Stomach smooth muscle (tissue), 2 donors: ENCODE results near the gene ARID4B.
A peak's percentile ranks its signal among the peaks of the same experiment; 100 is the strongest.

Source experiments
- H3K27ac ChIP-seq: one replicate; pipeline ENCODE4 v1.7.0; 2013; ENCODE audit warnings: mild to moderate bottlenecking, low read length, inconsistent platforms
- H3K27me3 ChIP-seq, 2 donors: one replicate each; pipeline ENCODE4 v1.7.0; 2013; ENCODE audit warnings: low read length in 2 of 2; ENCODE audit not compliant: insufficient read depth in 2 of 2, control insufficient read depth in 1 of 2
- H3K36me3 ChIP-seq, 2 donors: one replicate each; pipeline ENCODE4 v1.7.0; 2013; ENCODE audit warnings: low read length in 2 of 2; ENCODE audit not compliant: control insufficient read depth in 2 of 2, insufficient read depth in 2 of 2
- H3K4me1 ChIP-seq: one replicate; pipeline ENCODE4 v1.7.0; 2013; ENCODE audit warnings: low read length; ENCODE audit not compliant: control insufficient read depth, insufficient read depth
- H3K4me3 ChIP-seq, 2 donors: one replicate each; pipeline ENCODE4 v1.7.0; 2013; ENCODE audit warnings: low read length in 2 of 2
- H3K9ac ChIP-seq, 2 donors: one replicate each; pipeline ENCODE4 v1.7.0; 2013; ENCODE audit warnings: low read length in 2 of 2, mild to moderate bottlenecking in 1 of 2
- H3K9me3 ChIP-seq, 2 donors: one replicate each; pipeline ENCODE4 v1.7.0; 2013; ENCODE audit warnings: low read length in 2 of 2; ENCODE audit not compliant: control insufficient read depth in 2 of 2
- donor health status: healthy.
- donor health status: Pancreatic carcinoma.

Gene ARID4B

DNA sequence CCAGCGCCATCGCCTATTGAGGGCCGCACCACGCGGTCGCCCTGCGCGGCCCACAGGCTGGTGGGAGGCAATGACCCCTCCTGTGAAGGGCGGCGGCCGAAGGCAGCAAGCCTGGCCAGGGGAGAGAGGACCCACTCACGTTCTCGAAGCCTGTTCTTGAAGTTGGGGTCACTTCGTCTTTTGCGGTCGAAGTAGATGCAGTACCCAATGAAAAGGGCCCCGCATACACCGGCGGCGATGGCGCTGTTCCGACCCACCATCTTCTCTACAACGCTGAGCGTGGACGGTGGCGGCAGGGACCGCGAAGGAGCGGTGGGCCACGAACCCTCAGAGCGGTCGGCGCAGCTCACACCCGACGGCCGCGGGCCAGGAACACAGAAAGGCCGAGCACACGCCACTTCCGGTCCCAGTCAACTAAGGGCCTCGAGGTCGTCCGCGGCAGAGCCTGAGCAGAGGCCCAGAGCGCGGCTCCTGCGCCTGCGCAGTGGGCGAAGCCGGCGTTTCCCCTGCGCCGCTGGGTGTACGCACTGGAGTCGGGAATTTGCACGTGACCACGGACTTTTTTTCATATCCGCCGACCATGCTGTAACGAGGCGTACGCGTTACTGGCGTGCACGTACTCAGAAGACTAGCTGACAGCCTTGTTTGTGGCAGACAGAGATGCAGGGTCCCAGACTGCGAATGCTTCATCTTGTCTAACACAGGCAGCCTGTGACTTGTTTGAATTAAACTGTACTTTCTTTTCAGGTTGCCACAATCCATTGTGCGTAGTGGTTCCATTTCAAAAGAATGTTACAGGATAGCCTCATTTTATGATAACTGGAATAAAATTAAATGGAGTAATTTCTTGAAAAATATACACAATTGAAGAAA is 199.3 kb downstream of the ARID4B start, which contains the start of gene TOMM20:
Gene TOMM20 (minus strand): TSS at position 382 of the 873 bp plus-strand sequence. CDS start 122 bp downstream, at position 260.
- Histone ChIP-seq H3K27ac (peak within 1 kb of the TSS; percentile 86), H3K36me3 (no peaks in the 10 kb centered on the region), H3K9ac (peak within 1 kb of the TSS; percentile 97 to 100), H3K4me1 (peaks cover 5% of the 10 kb centered on the region), H3K4me3 (peak within 1 kb of the TSS; percentile 98 to 99), H3K27me3 (no peaks in the 10 kb centered on the region), H3K9me3 (no peaks in the 10 kb centered on the region)

DNA sequence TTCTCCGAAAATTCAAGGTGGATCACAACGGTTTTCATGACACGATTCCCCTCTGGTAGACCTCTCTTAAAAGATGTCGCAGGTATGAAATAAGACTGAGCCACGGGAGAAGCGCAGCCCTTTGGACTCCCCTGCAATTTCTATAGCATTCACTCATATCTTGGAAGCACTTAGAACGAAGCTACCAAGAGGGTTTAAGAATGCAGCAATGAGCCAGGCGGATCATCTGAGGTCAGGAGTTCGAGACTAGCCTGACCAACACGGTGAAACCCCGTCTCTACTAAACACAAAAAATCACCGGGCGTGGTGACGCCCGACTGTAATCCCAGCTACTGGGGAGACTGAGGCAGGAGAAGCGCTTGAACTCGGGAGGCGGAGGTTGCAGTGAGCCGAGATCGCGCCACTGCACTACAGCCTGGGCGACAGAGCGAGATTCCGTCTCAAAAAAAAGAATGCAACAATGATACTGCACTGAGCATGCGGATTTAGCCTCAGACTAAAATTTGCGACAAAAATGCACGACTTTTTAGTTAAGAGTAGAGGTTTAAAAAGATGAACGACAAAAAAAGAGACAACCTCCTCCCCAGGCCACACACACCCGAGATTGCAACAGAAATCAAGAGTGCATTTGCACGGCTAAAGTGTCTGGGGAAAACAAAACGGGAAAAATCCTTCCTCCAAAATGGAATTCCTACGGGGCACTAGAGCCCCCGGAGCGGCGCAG is 200.1 kb downstream of the ARID4B start:
- Histone ChIP-seq H3K4me3 (peak overlapping the region; percentile 98 to 99), H3K9me3 (no peaks in the 10 kb centered on the region), H3K9ac (peak overlapping the region; percentile 97 to 100), H3K27me3 (no peaks in the 10 kb centered on the region), H3K36me3 (no peaks in the 10 kb centered on the region), H3K4me1 (peaks cover 5% of the 10 kb centered on the region), H3K27ac (peak overlapping the region; percentile 86)

DNA sequence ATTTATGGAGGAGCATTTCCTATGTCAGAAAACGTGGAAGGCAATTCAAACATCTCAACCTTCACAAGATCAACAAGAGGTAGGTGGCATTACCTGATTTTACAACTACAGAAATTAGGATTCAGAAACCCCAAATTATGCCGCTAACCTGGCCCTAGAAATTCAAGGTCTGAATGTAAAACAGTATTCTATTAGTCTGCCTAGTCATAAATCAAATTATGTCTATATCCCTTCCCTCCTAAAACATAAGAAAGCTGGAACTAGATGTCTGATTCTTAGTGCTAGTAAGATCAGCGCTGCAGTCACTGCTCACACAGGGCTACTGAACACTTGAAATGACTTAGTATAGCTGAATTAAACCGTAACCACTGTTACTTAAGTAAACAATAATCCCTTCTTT is 200.8 kb downstream of the ARID4B start:
- H3K4me1 ChIP-seq = peaks cover 5% of the 10 kb centered on the region

DNA sequence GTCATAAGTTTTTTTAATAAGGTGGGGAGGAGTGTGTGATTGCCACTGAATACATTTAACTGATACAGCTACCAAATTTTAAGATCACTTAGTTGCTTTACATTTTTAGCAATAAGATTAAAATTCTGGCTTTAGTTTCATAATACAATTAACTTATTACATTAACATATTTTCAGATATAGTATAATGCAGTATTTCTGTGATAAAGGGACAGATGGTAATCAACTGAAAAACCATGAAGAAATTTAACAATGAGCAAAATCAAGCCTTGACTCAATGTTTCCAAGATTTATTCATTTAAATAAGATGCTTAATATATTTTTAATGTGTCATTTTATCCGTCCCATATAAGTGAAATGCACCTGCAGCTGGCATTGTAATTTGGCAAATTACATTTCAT is 203.3 kb downstream of the ARID4B start:
- Histone ChIP-seq H3K9me3 (no peaks in the 10 kb centered on the region), H3K36me3 (peaks cover 0 to 3% of the 10 kb centered on the region in 2 donors), H3K9ac (no peak overlapping the region), H3K4me1 (peaks cover 5% of the 10 kb centered on the region), H3K27ac (no peak overlapping the region), H3K4me3 (no peak overlapping the region), H3K27me3 (no peaks in the 10 kb centered on the region)

More for the DNA sequence above, 200.8 kb downstream of the ARID4B start:
- Histone ChIP-seq H3K36me3 (peaks cover 0 to 3% of the 10 kb centered on the region in 2 donors), H3K27ac (no peak overlapping the region), H3K4me3 (peak overlapping the region; percentile 98 to 99), H3K27me3 (no peaks in the 10 kb centered on the region), H3K9ac (peak overlapping the region; percentile 97 to 100), H3K9me3 (no peaks in the 10 kb centered on the region)

DNA sequence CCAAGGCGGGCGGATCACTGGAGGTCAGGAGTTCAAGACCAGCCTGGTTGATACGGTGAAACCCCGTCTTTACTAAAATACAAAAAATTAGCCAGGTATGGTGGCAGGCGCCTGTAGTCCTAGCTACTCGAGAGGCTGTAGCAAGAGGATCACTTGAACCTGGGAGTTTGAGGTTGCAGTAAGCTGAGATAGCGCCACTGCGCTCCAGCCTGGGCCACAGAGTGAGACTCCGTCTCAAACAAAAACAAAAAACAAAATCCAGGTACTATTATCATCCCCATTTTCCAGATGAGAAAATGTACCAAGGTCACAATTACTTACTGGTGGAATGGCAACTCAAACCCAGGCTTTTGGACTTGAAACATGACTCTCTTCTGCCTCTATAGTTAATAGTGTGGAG is 203.9 kb downstream of the ARID4B start:
- peaks cover 3 to 5% of the 10 kb centered on the region in 2 donors for H3K36me3 ChIP-seq

DNA sequence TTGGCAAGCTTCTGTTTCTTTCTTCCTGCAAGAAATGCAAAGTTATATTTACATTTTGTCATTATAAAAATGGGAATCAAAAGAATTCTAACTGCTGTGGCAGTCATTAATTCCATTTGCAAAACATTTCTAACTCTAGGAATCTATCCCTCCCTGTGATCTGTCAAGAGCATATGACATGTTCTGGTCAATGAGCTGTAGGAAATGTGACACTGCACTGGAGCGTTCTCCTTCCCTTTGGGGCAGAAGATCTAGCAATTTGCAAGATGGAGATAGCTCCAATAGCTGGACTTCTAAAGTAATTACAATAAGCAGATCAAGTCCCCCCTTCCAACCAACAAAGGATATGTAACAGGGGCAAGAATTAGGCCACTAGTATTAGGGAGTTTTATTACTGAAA is 205.6 kb downstream of the ARID4B start:
- Histone ChIP-seq H3K9ac (no peak overlapping the region), H3K4me1 (peaks cover 5% of the 10 kb centered on the region), H3K4me3 (no peak overlapping the region), H3K9me3 (no peaks in the 10 kb centered on the region), H3K27ac (no peak overlapping the region), H3K36me3 (peaks cover 20 to 21% of the 10 kb centered on the region in 2 donors), H3K27me3 (no peaks in the 10 kb centered on the region)

More for the DNA sequence above, 203.9 kb downstream of the ARID4B start:
- no peak overlapping the region for H3K27ac ChIP-seq
- no peaks in the 10 kb centered on the region for H3K27me3 ChIP-seq
- H3K9me3 ChIP-seq = no peaks in the 10 kb centered on the region
- H3K4me1 ChIP-seq = peaks cover 5% of the 10 kb centered on the region
- H3K9ac ChIP-seq = no peak overlapping the region
- H3K4me3 ChIP-seq = no peak overlapping the region
